Naive thymus-derived CD4-positive, alpha-beta T cell (primary cell): ENCODE results near the gene DCAF5. TPM values are rescaled to one million over a fixed set of nuclear protein-coding genes. Genes with fewer than 3 reads are reported as not detected.

ENCODE experiments used
- ATAC-seq: fragments of 150-1000 bp; cut with Tn5 transposase; 2 replicates; pipeline ENCODE4 v1.10.0; 2021; ENCODE audit warnings: mild to moderate bottlenecking, moderate library complexity
- CTCF ChIA-PET: fragments of 350-600 bp; sonication (Branson Sonifier 250); formaldehyde crosslinking; loops from one replicate; lab custom pipeline; 2021; ENCODE audit warnings: antibody characterized with exemption; lab: Charles Lee
- POLR2A ChIA-PET: fragments of 350-600 bp; sonication (Branson Sonifier 250); formaldehyde crosslinking; loops from one replicate; lab custom pipeline; 2021; ENCODE audit warnings: antibody characterized with exemption, inconsistent platforms; lab: Charles Lee
- DNase-seq, 9 donors: peaks; one replicate each; pipeline versions ENCODE4 v3.0.0 to v3.0.0-alpha.2; 2020 to 2022; ENCODE audit warnings: mixed read lengths in 1 of 9
- H3K27ac ChIP-seq: one replicate; pipeline ENCODE4 v1.7.0; 2013; ENCODE audit warnings: mild to moderate bottlenecking, low read depth, low read length, moderate library complexity
- H3K27me3 ChIP-seq, 2 donors: one replicate each; pipeline ENCODE4 v1.7.0; 2013; ENCODE audit warnings: low read length in 2 of 2, mild to moderate bottlenecking in 2 of 2, moderate library complexity in 2 of 2; ENCODE audit not compliant: control insufficient read depth in 2 of 2, insufficient read depth in 2 of 2
- H3K36me3 ChIP-seq, 3 experiments: 1 replicate in 2 of 3; 2 replicates in 1 of 3; pipeline ENCODE4 v1.7.0; 2013; ENCODE audit warnings: low read length in 3 of 3, mild to moderate bottlenecking in 3 of 3, moderate library complexity in 1 of 3; ENCODE audit not compliant: insufficient read depth in 3 of 3, control insufficient read depth in 2 of 3
- H3K4me1 ChIP-seq, 2 donors: one replicate each; pipeline ENCODE4 v1.7.0; 2013; ENCODE audit warnings: low read length in 2 of 2, mild to moderate bottlenecking in 2 of 2, moderate library complexity in 1 of 2; ENCODE audit not compliant: control insufficient read depth in 2 of 2, insufficient read depth in 2 of 2
- H3K4me3 ChIP-seq: 2 replicates; pipeline ENCODE4 v1.7.0; 2013; ENCODE audit warnings: mild to moderate bottlenecking, low read length
- H3K9me3 ChIP-seq, 3 experiments: 1 replicate in 2 of 3; 2 replicates in 1 of 3; pipeline ENCODE4 v1.7.0; 2013; ENCODE audit warnings: low read length in 3 of 3; ENCODE audit not compliant: control insufficient read depth in 2 of 3
- H3K27ac Mint-ChIP-seq, 9 donors: one replicate each; pipeline ENCODE4 v1.8.0; 2020 to 2022; ENCODE audit warnings: mixed read lengths in 9 of 9, mild to moderate bottlenecking in 8 of 9, moderate library complexity in 5 of 9, inconsistent platforms in 2 of 9
- H3K27me3 Mint-ChIP-seq, 5 donors: one replicate each; pipeline ENCODE4 v1.8.0; 2021 to 2022; ENCODE audit warnings: mixed read lengths in 5 of 5, mild to moderate bottlenecking in 1 of 5
- H3K36me3 Mint-ChIP-seq, 5 donors: one replicate each; pipeline ENCODE4 v1.8.0; 2020 to 2022; ENCODE audit warnings: mixed read lengths in 5 of 5, mild to moderate bottlenecking in 3 of 5, inconsistent platforms in 1 of 5
- H3K4me1 Mint-ChIP-seq, 7 donors: one replicate each; pipeline ENCODE4 v1.8.0; 2020 to 2022; ENCODE audit warnings: mixed read lengths in 7 of 7, mild to moderate bottlenecking in 3 of 7, inconsistent platforms in 1 of 7
- H3K4me3 Mint-ChIP-seq, 10 donors: one replicate each; pipeline ENCODE4 v1.8.0; 2020 to 2022; ENCODE audit warnings: mild to moderate bottlenecking in 10 of 10, mixed read lengths in 10 of 10, moderate library complexity in 6 of 10, inconsistent platforms in 2 of 10
- H3K9me3 Mint-ChIP-seq, 11 donors: one replicate each; pipeline ENCODE4 v1.8.0; 2020 to 2022; ENCODE audit warnings: mixed read lengths in 11 of 11, mild to moderate bottlenecking in 4 of 11, inconsistent platforms in 1 of 11, moderate library complexity in 1 of 11
- intact Hi-C, 2 donors: fragments of 100-400 bp; cut with micrococcal nuclease; formaldehyde crosslinking; loops; one replicate each; pipeline ENCODE4 v1.15.1; 2023
- polyA plus RNA-seq, 2 donors: library from polyadenylated mRNA; unstranded; fragments of 300-500 nt; fragmentation: Illumina TruSeq; gene quantifications; one replicate each; pipeline ENCODE4 v1.2.3, GENCODE V29; 2021
- total RNA-seq, 6 experiments: library from RNA in 5 of 6; stranded (reverse) in 5 of 6; gene quantifications; 1 replicate in 5 of 6; 2 replicates in 1 of 6; pipeline ENCODE4 v1.2.3 and lab custom pipeline; 2021 to 2026

DCAF5 gene
- total and polyA plus RNA-seq, 7 experiments from 2014 or later, result 43.0 to 89.2 (median 70.4) TPM

- ChIA-PET CTCF (interaction anchor here (0.6 to 1.4 kb wide), 4 partner anchors 14 to 288 kb away, joined by 3 to 4 read pairs (median 3); no protein-coding TSS in a partner anchor), POLR2A (interaction anchor here (1.0 to 1.6 kb wide), 2 partner anchors 17 to 20 kb away, joined by 3 to 6 read pairs; partner anchors contain the start of gene DCAF5)
- H3K27ac ChIP-seq, result peak overlapping the region; percentile 23
- Mint-ChIP-seq H3K27me3 (no peaks in the 10 kb centered on the region), H3K4me3 (peak overlapping the region in 4 of 10 donors; percentile 22 to 37 (median 27)), H3K4me1 (peaks cover 39 to 88% (median 80%) of the 10 kb centered on the region in 7 donors), H3K27ac (peak overlapping the region in 8 of 9 donors; percentile 2 to 90 (median 58)), H3K9me3 (no peaks in the 10 kb centered on the region), H3K36me3 (peaks cover 0 to 4% (median 0%) of the 10 kb centered on the region in 5 donors)
- intact Hi-C loops, result no loop called here
- no peaks in the 10 kb centered on the region for H3K9me3 ChIP-seq
- DNase-seq, result no peak
- ATAC-seq, result no peak
- H3K4me3 ChIP-seq, result no peak overlapping the region
- peaks cover 14 to 24% of the 10 kb centered on the region in 2 donors for H3K4me1 ChIP-seq
- H3K27me3 ChIP-seq, result no peaks in the 10 kb centered on the region
- H3K36me3 ChIP-seq, result no peaks in the 10 kb centered on the region
Observed at GRCh38 chr14:69132513-69133181, 20.3 kb downstream of the DCAF5 start.

GRCh38 chr14:69131176-69131575 is 21.7 kb downstream of the DCAF5 start:
- Mint-ChIP-seq H3K4me1 (peaks cover 41 to 94% (median 87%) of the 10 kb centered on the region in 7 donors), H3K4me3 (peak overlapping the region in 2 of 10 donors; percentile 5 to 9), H3K27me3 (no peaks in the 10 kb centered on the region), H3K9me3 (no peaks in the 10 kb centered on the region), H3K36me3 (no peaks in the 10 kb centered on the region), H3K27ac (peak overlapping the region in 8 of 9 donors; percentile 6 to 86 (median 74))
- CTCF ChIA-PET, result interaction anchor here (0.6 to 3.2 kb wide), 6 partner anchors 13 to 1510 kb away, joined by 3 to 20 read pairs (median 4); no protein-coding TSS in a partner anchor
- no peak overlapping the region for H3K4me3 ChIP-seq
- H3K36me3 ChIP-seq, result no peaks in the 10 kb centered on the region
- POLR2A ChIA-PET, result interaction anchor here (0.5 to 1.0 kb wide), 2 partner anchors 20 to 65 kb away, joined by 3 to 5 read pairs; no protein-coding TSS in a partner anchor
- intact Hi-C loops, result loop anchor here in 1 of 2 donors (2.0 kb wide), 1 partner anchor 216 kb away; no protein-coding TSS in a partner anchor
- H3K9me3 ChIP-seq, result no peaks in the 10 kb centered on the region
- H3K27ac ChIP-seq, result no peak overlapping the region
- DNase-seq (no peak), ATAC-seq (no peak)
- peaks cover 16 to 33% of the 10 kb centered on the region in 2 donors for H3K4me1 ChIP-seq
- no peaks in the 10 kb centered on the region for H3K27me3 ChIP-seq

GRCh38 chr14:69129264-69129880 is 23.5 kb downstream of the DCAF5 start:
- Histone ChIP-seq H3K36me3 (no peaks in the 10 kb centered on the region), H3K4me3 (no peak overlapping the region), H3K9me3 (no peaks in the 10 kb centered on the region), H3K27ac (peak overlapping the region; percentile 27), H3K4me1 (peaks cover 16 to 33% of the 10 kb centered on the region in 2 donors), H3K27me3 (no peaks in the 10 kb centered on the region)
- H3K27me3 Mint-ChIP-seq, result no peaks in the 10 kb centered on the region
- intact Hi-C loops, result loop anchor here (1.0 to 10.0 kb wide), 11 partner anchors 21 to 445 kb away; partner anchors contain the start of genes EXD2 (in 2 of the 2), CCDC177 (in 1 of the 2), DCAF5 (in 1 of the 2) and ERH (in 1 of the 2)
- peak overlapping the region in 8 of 10 donors; percentile 2 to 37 (median 23) for H3K4me3 Mint-ChIP-seq
- H3K27ac Mint-ChIP-seq, result peak overlapping the region in 8 of 9 donors; percentile 44 to 91 (median 82)
- H3K4me1 Mint-ChIP-seq, result peaks cover 36 to 94% (median 90%) of the 10 kb centered on the region in 7 donors
- ChIA-PET CTCF (interaction anchor here (0.6 to 3.2 kb wide), 23 partner anchors 9 to 891 kb away, joined by 3 to 20 read pairs (median 3); partner anchors contain the start of genes ERH and EXD2), POLR2A (no interaction called here)
- ATAC-seq (peak; percentile 95), DNase-seq (peak; percentile 28 to 82 (median 72))
- H3K36me3 Mint-ChIP-seq, result no peaks in the 10 kb centered on the region
- H3K9me3 Mint-ChIP-seq, result no peaks in the 10 kb centered on the region

- POLR2A ChIA-PET, result no interaction called here
- Histone ChIP-seq H3K9me3 (no peaks in the 10 kb centered on the region), H3K36me3 (peaks cover 7 to 52% (median 22%) of the 10 kb centered on the region in 3 experiments), H3K27ac (peak overlapping the region; percentile 42), H3K4me3 (no peak overlapping the region), H3K27me3 (no peaks in the 10 kb centered on the region), H3K4me1 (peaks cover 0 to 24% of the 10 kb centered on the region in 2 donors)
- intact Hi-C loops, result no loop called here
- Mint-ChIP-seq H3K36me3 (peaks cover 8 to 53% (median 26%) of the 10 kb centered on the region in 5 donors), H3K27ac (peak overlapping the region; percentile 26 to 92 (median 80)), H3K9me3 (no peaks in the 10 kb centered on the region), H3K27me3 (no peaks in the 10 kb centered on the region), H3K4me1 (peaks cover 30 to 79% (median 66%) of the 10 kb centered on the region in 7 donors), H3K4me3 (peak overlapping the region in 8 of 10 donors; percentile 12 to 64 (median 50))
- DNase-seq (no peak), ATAC-seq (no peak)
- CTCF ChIA-PET, result interaction anchor here (0.7 to 1.4 kb wide), 3 partner anchors 10 to 190 kb away, joined by 3 to 4 read pairs (median 3); no protein-coding TSS in a partner anchor
Observed at GRCh38 chr14:69118305-69118704, 34.6 kb downstream of the DCAF5 start.

- Histone ChIP-seq H3K27ac (peak overlapping the region; percentile 42), H3K9me3 (no peaks in the 10 kb centered on the region), H3K4me1 (peaks cover 0 to 24% of the 10 kb centered on the region in 2 donors), H3K36me3 (peaks cover 7 to 61% (median 22%) of the 10 kb centered on the region in 3 experiments), H3K27me3 (no peaks in the 10 kb centered on the region), H3K4me3 (no peak overlapping the region)
- ATAC-seq (peak; percentile 83), DNase-seq (peak in 6 of 9 donors; percentile 38 to 70 (median 56))
- POLR2A ChIA-PET, result interaction anchor here (0.6 to 1.0 kb wide), 2 partner anchors 9 to 306 kb away, joined by 4 to 5 read pairs; no protein-coding TSS in a partner anchor
- Mint-ChIP-seq H3K27ac (peak overlapping the region; percentile 51 to 92 (median 83)), H3K27me3 (no peaks in the 10 kb centered on the region), H3K4me1 (peaks cover 28 to 69% (median 59%) of the 10 kb centered on the region in 7 donors), H3K36me3 (peaks cover 8 to 51% (median 24%) of the 10 kb centered on the region in 5 donors), H3K9me3 (no peaks in the 10 kb centered on the region), H3K4me3 (peak overlapping the region; percentile 13 to 69 (median 44))
- CTCF ChIA-PET, result interaction anchor here (1.4 kb wide), 2 partner anchors 11 to 254 kb away, joined by 3 to 4 read pairs; no protein-coding TSS in a partner anchor
- intact Hi-C loops, result no loop called here
Observed at GRCh38 chr14:69117020-69117767, 35.7 kb downstream of the DCAF5 start.
